ENCODE data around the gene LCE5A.
"Not testable (repeated sequence)": the region's sequence is repeated elsewhere in the genome, so short reads cannot be mapped to it uniquely, and the experiment has no call there.

Gene LCE5A

GRCh38 chr1:152517237-152517811 lies 6.7 kb downstream of the LCE5A start:
- no peak for DNase-seq

GRCh38 chr1:152519851-152520250 lies 9.2 kb downstream of the LCE5A start:
- no peak for DNase-seq

- DNase-seq = no peak
Measured at GRCh38 chr1:152520561-152521090, 10.0 kb downstream of the LCE5A start.

- DNase-seq = no peak
Measured at GRCh38 chr1:152525080-152525641, 14.6 kb downstream of the LCE5A start.

- DNase-seq = peak; percentile 38
Measured at GRCh38 chr1:152533327-152533938, 22.8 kb downstream of the LCE5A start.

- no peak for DNase-seq
Measured at GRCh38 chr1:152535774-152536173, 25.2 kb downstream of the LCE5A start.

GRCh38 chr1:152537496-152537895 lies 26.9 kb downstream of the LCE5A start:
- no peak for DNase-seq

- DNase-seq = no peak
Measured at GRCh38 chr1:152539901-152540300, 29.3 kb downstream of the LCE5A start.

GRCh38 chr1:152543820-152544219 lies 33.2 kb downstream of the LCE5A start:
- DNase-seq = no peak

- DNase-seq = no peak
Measured at GRCh38 chr1:152546704-152547103, 36.1 kb downstream of the LCE5A start.

GRCh38 chr1:152548358-152548757 lies 37.8 kb downstream of the LCE5A start:
- not testable (repeated sequence) for DNase-seq

All from NCI-H345 (cell line).